HL-60 (cell line): ENCODE data around the gene ADRA2C.

Experiments used
- DNase-seq, 2 experiments: peaks; one replicate each; pipeline ENCODE4 v3.0.0-alpha.2; 2010 to 2020; ENCODE audit warnings: low read depth in 1 of 2, low spot score in 1 of 2
- H3K27ac ChIP-seq: fragments of 250-450 bp; sonication (Bioruptor Pico); replicated peaks from 2 replicates; pipeline ENCODE4 v1.5.1; 2020; ENCODE audit warnings: mild to moderate bottlenecking, moderate library complexity
- H3K27me3 ChIP-seq: fragments of 250-450 bp; sonication (Bioruptor Pico); 2 replicates; pipeline ENCODE4 v1.5.1; 2021; ENCODE audit warnings: mild to moderate bottlenecking, moderate library complexity; ENCODE audit not compliant: insufficient read depth, poor library complexity, severe bottlenecking
- H3K4me3 ChIP-seq: replicated peaks from 2 replicates; pipeline ENCODE4 v1.5.1; 2011; ENCODE audit warnings: mild to moderate bottlenecking, control low read depth, low read length; ENCODE audit not compliant: insufficient read depth
- GABPA ChIP-seq: IDR thresholded peaks from 2 replicates; pipeline ENCODE4 v1.6.1; 2012; ENCODE audit warnings: low read depth
- POLR2AphosphoS5 ChIP-seq: IDR thresholded peaks from 2 replicates; pipeline ENCODE4 v1.6.1; 2012; ENCODE audit warnings: low read depth
- SPI1 ChIP-seq: IDR thresholded peaks from 2 replicates; pipeline ENCODE4 v1.6.1; 2012; ENCODE audit warnings: low read depth, mild to moderate bottlenecking, borderline replicate concordance
- TF ChIP-seq, protein P1 (sequence below): IDR thresholded peaks from 2 replicates; pipeline ENCODE4 v1.6.1; 2012; ENCODE audit warnings: low read depth; ENCODE audit not compliant: insufficient replicate concordance
- TF ChIP-seq, protein P2 (sequence below): IDR thresholded peaks from one replicate; pipeline ENCODE4 v1.5.1; 2011; ENCODE audit warnings: low read length, control low read depth, inconsistent platforms; ENCODE audit not compliant: insufficient read depth

ADRA2C gene

DNA sequence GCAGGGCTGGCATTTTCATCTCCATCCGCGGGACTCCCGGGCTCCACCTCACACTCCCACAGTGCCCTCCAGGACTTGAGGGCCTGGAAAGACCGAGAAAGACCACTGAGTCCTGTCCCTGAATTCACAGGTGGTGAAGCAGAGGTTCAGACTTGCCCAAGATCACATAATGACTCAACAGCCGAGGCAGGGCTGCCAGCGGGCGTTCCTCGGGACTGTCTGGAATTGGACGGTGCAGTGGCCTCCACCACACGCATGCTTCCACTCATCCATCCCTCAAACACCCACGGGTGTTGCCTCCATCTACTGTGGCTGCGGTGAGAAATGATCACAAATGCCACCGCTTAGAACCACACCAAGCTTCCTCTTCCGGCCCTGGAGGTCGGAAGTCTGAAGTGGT is 6.9 kb upstream of the ADRA2C start:
- TF ChIP-seq SPI1, result no peak
- TF ChIP-seq GABPA, result no peak
- TF ChIP-seq, protein P1, sequence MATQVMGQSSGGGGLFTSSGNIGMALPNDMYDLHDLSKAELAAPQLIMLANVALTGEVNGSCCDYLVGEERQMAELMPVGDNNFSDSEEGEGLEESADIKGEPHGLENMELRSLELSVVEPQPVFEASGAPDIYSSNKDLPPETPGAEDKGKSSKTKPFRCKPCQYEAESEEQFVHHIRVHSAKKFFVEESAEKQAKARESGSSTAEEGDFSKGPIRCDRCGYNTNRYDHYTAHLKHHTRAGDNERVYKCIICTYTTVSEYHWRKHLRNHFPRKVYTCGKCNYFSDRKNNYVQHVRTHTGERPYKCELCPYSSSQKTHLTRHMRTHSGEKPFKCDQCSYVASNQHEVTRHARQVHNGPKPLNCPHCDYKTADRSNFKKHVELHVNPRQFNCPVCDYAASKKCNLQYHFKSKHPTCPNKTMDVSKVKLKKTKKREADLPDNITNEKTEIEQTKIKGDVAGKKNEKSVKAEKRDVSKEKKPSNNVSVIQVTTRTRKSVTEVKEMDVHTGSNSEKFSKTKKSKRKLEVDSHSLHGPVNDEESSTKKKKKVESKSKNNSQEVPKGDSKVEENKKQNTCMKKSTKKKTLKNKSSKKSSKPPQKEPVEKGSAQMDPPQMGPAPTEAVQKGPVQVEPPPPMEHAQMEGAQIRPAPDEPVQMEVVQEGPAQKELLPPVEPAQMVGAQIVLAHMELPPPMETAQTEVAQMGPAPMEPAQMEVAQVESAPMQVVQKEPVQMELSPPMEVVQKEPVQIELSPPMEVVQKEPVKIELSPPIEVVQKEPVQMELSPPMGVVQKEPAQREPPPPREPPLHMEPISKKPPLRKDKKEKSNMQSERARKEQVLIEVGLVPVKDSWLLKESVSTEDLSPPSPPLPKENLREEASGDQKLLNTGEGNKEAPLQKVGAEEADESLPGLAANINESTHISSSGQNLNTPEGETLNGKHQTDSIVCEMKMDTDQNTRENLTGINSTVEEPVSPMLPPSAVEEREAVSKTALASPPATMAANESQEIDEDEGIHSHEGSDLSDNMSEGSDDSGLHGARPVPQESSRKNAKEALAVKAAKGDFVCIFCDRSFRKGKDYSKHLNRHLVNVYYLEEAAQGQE, result no peak
- no peak for TF ChIP-seq POLR2AphosphoS5
- TF ChIP-seq, protein P2, sequence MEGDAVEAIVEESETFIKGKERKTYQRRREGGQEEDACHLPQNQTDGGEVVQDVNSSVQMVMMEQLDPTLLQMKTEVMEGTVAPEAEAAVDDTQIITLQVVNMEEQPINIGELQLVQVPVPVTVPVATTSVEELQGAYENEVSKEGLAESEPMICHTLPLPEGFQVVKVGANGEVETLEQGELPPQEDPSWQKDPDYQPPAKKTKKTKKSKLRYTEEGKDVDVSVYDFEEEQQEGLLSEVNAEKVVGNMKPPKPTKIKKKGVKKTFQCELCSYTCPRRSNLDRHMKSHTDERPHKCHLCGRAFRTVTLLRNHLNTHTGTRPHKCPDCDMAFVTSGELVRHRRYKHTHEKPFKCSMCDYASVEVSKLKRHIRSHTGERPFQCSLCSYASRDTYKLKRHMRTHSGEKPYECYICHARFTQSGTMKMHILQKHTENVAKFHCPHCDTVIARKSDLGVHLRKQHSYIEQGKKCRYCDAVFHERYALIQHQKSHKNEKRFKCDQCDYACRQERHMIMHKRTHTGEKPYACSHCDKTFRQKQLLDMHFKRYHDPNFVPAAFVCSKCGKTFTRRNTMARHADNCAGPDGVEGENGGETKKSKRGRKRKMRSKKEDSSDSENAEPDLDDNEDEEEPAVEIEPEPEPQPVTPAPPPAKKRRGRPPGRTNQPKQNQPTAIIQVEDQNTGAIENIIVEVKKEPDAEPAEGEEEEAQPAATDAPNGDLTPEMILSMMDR, result no peak
- no peak overlapping the region for H3K4me3 ChIP-seq
- no peak overlapping the region for H3K27ac ChIP-seq
- peaks cover under 1% of the 10 kb centered on the region for H3K27me3 ChIP-seq
- no peak for DNase-seq

DNA sequence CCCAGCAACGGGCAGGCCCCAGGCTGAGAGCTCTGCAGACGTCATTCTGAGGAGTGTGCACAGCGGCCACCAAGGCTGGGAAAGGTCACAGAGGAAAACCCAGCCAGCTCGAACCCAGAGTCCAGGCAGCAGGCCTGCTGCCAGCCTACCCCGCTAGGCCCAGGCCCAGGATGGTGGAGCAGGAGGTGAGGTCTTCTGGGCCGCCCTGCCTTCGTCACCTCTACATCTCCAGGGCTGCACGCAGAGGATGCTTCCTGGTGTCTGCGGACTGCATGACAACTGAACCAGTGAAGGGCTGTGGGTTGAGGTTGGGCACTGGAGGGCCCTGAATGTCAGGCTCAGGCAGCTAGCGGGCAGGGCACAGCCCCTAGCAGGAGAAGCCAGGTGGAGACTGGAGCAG is 5.8 kb upstream of the ADRA2C start:
- DNase-seq, result no peak
- Histone ChIP-seq H3K4me3 (no peak overlapping the region), H3K27ac (no peak overlapping the region), H3K27me3 (peaks cover 5% of the 10 kb centered on the region)
- TF ChIP-seq, protein P1, result no peak
- TF ChIP-seq POLR2AphosphoS5 (no peak), SPI1 (no peak)
- TF ChIP-seq, protein P2, result no peak

DNA sequence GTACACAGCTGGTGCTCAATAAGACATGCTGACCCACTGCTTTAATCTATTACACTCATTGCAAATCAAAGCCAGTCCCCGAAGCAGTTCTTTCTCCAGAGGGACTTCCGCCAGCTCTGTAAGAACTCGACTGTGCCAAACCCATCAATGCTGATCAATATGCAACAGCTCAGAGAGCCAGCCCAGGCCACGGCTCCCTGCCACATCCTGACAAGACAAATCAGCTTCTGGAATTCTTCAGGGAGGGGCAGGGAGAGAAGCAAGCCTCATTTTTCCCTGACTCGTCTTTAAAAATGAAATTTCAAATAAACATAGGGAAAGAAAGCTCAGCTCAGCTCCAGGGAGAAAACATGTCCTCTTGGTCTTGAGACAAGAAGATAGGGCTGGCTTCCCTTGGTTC is 5.3 kb upstream of the ADRA2C start:
- DNase-seq, result no peak
- TF ChIP-seq SPI1 (no peak), GABPA (no peak), POLR2AphosphoS5 (no peak)
- TF ChIP-seq, protein P1, result no peak
- TF ChIP-seq, protein P2, result no peak
- H3K27ac ChIP-seq, result no peak overlapping the region
- peaks cover 5% of the 10 kb centered on the region for H3K27me3 ChIP-seq
- no peak overlapping the region for H3K4me3 ChIP-seq
